GM18861 (cell line): ENCODE data around the gene ST6GAL2.

ENCODE experiments used
- ATAC-seq: cut with Tn5 transposase; IDR thresholded peaks from one replicate; pipeline ENCODE4 v1.9.1; 2021; ENCODE audit not compliant: unreplicated experiment

The ST6GAL2 gene

DNA sequence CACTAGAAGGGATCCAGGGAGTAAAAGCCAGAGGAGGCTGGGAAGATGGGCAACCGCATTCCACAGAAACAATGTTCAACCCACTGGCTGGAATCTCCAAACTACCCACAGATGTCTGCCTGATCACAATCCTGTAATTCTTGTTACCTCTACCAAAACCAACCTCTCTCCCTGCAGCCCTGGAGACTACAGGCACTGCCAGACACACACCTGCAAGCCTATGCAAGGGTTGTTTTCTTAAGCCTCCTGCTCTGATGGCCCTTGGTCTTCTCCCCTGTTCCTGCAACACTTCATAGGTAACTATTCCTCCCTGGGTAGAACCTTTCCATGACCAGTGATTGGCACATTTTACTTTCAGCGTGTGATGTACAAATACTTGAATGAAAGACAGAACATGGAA is 21.9 kb downstream of the ST6GAL2 start:
- ATAC-seq, result no peak

GRCh38 chr2:106863387-106863786 is 22.6 kb downstream of the ST6GAL2 start:
- no peak for ATAC-seq

GRCh38 chr2:106859498-106859897 is 26.5 kb downstream of the ST6GAL2 start:
- no peak for ATAC-seq

- ATAC-seq, result no peak
These were observed 27.2 kb downstream of the ST6GAL2 start for GRCh38 chr2:106858810-106859209.

- ATAC-seq, result no peak
These were observed 28.0 kb downstream of the ST6GAL2 start for GRCh38 chr2:106857882-106858478.

- no peak for ATAC-seq
These were observed 32.3 kb downstream of the ST6GAL2 start for GRCh38 chr2:106853631-106854030.

GRCh38 chr2:106851881-106852501 is 34.0 kb downstream of the ST6GAL2 start:
- ATAC-seq, result no peak

GRCh38 chr2:106851087-106851874 is 34.7 kb downstream of the ST6GAL2 start:
- no peak for ATAC-seq

GRCh38 chr2:106849253-106849652 is 36.7 kb downstream of the ST6GAL2 start:
- no peak for ATAC-seq

DNA sequence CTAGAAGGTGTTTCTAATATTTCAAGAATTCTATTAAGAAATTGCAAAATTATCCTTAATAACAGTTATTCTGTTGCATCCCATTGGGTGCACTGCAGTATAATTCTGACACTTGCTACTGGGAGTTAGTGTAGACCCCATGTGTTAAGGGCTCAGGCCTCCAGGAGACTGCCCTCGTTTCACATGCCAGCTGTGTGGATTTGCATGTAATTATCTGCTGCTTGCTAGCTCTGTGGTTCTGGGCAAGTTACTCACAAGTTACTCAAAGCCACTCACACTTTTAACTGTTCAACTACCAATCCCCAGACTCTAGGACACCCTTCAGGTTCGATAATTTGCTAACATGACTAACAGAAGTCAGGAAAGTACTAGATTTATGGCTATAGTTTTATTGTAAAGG is 38.6 kb downstream of the ST6GAL2 start:
- ATAC-seq, result no peak

- no peak for ATAC-seq
These were observed 40.3 kb downstream of the ST6GAL2 start for GRCh38 chr2:106845716-106846115.

DNA sequence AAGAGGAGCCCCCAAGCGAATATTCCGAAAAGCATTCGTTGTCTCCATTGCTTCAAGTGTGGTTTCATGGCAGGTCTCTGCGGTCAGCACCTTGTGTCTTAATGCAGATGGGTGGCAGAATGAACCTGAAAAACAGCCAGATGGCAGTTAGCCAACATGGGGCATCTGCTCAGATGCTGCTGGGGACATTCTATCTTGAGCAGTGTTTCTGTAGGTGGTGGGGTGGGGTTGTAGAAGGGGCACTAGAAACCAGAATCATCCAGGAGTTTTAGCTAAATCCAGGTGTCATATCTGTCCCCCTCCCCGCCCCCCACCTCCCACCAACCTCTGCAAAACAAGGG is 42.1 kb downstream of the ST6GAL2 start:
- no peak for ATAC-seq

GRCh38 chr2:106843001-106843909 is 42.7 kb downstream of the ST6GAL2 start:
- ATAC-seq, result no peak

GRCh38 chr2:106841886-106842645 is 43.9 kb downstream of the ST6GAL2 start:
- ATAC-seq, result no peak

GRCh38 chr2:106840818-106841217 is 45.1 kb downstream of the ST6GAL2 start:
- no peak for ATAC-seq

GRCh38 chr2:106839849-106840595 is 45.9 kb downstream of the ST6GAL2 start:
- no peak for ATAC-seq

DNA sequence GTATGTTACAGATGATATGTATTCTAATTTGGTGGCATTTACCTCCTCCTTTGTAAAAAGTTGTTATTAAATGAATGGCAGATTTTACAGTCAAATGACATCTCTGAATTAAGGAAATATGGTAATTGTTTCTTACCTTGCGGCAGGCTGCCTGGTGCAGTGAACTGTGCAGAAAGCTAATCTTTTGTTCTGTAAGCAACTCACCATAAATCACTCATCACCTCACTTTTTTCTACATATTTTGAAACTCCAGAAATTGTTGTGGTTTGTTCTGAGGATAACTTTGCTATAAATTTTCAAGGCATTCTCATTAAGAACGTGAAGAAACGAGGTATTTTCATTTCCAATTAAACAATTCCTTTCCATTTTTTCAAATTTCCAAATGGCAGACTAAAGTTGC is 52.7 kb downstream of the ST6GAL2 start:
- ATAC-seq, result no peak

GRCh38 chr2:106831816-106832569 is 54.0 kb downstream of the ST6GAL2 start:
- no peak for ATAC-seq

- ATAC-seq, result no peak
These were observed 54.7 kb downstream of the ST6GAL2 start for GRCh38 chr2:106831241-106831640.
